Esophagus squamous epithelium (tissue), 5 donors: ENCODE results near the gene CAPZB. TPM values are rescaled to one million over a fixed set of nuclear protein-coding genes. Genes with fewer than 3 reads are reported as not detected.
A peak's percentile ranks its signal among the peaks of the same experiment; 100 is the strongest.

Source experiments
- DNase-seq: peaks from one replicate; lab custom pipeline; 2025; lab: John Stamatoyannopoulos, UW
- H3K27ac ChIP-seq, 4 donors: fragments of 200-600 bp; sonication (generic); one replicate each; pipeline ENCODE4 v1.5.1; 2016 to 2019; ENCODE audit warnings: mild to moderate bottlenecking in 1 of 4
- H3K27me3 ChIP-seq, 4 donors: fragments of 200-600 bp; sonication (generic); 1 replicate in 3 of 4; 2 replicates in 1 of 4; pipeline versions ENCODE4 v1.5.1 to v1.6.0; 2017 to 2021; ENCODE audit warnings: antibody characterized with exemption in 1 of 4
- H3K36me3 ChIP-seq, 3 donors: fragments of 200-600 bp; sonication (generic); one replicate each; pipeline ENCODE4 v1.5.1; 2016 to 2019
- H3K4me1 ChIP-seq, 3 donors: fragments of 200-600 bp; sonication (generic); one replicate each; pipeline ENCODE4 v1.5.1; 2017 to 2019
- H3K4me3 ChIP-seq, 4 donors: fragments of 200-600 bp; sonication (generic); 1 replicate in 3 of 4; 2 replicates in 1 of 4; pipeline ENCODE4 v1.5.1; 2016 to 2019; ENCODE audit warnings: mild to moderate bottlenecking in 2 of 4, moderate library complexity in 1 of 4
- H3K9me3 ChIP-seq, 3 donors: fragments of 200-600 bp; sonication (generic); one replicate each; pipeline ENCODE4 v1.5.1; 2016 to 2019
- POLR2A ChIP-seq, 4 donors: fragments of 450-650 bp; IDR thresholded peaks; one replicate each; pipeline ENCODE4 v1.6.1; 2017; ENCODE audit warnings: antibody characterized with exemption in 4 of 4, mild to moderate bottlenecking in 4 of 4, moderate library complexity in 3 of 4
- WGBS, 2 donors: methylation state at CpG; one replicate each; pipeline ENCODE4 v1.1.5; 2018; 5-methylcytosine and 5-hydroxymethylcytosine counted together
- intact Hi-C: fragments of 100-400 bp; cut with DNase I; formaldehyde crosslinking; loops from one replicate; pipeline ENCODE4 v1.15.0; 2022
- total RNA-seq, 4 donors: library from RNA; depleted of rRNA; stranded (reverse); fragments of >200 nt; gene quantifications; one replicate each; pipeline ENCODE4 v1.1.0, GENCODE V29; 2016
- TF ChIP-seq, protein P1 (sequence below), 6 experiments: fragments of 450-650 bp in 4 of 6; fragments of 200-600 bp in 2 of 6; sonication (generic) in 2 of 6; IDR thresholded peaks; one replicate each; pipeline ENCODE4 v1.5.1; 2016 to 2019; ENCODE audit warnings: antibody characterized with exemption in 6 of 6, mild to moderate bottlenecking in 4 of 6, moderate library complexity in 4 of 6
- donor health status: DM: yes; HTN: yes; CAD: no.

The CAPZB gene
- total RNA-seq, 4 donors from 2014 or later, result 89.4 to 146 (median 126) TPM

DNA sequence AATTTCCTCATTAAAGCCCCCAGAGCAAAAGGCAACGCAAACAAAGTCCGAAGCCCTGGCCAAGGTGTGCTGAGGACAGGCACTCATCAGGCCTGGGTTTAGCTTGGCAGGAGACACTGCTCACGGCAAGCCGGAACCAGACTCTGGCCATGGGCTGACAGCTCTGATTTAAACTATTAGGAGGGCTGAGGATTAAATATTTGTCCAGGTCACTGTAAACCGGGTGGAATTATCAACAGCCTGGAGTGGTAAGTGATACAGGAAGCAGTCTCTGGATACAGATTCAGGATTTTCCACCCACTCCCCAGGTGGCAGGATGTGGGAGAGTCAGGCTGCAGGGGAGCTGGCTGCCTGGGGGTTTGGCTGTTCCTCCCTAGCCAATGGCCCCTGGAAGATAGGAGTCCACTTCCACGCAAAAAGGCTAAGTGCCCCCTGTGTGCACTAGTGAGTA lies 130.8 kb downstream of the CAPZB start:
- no peak for DNase-seq
- intact Hi-C loops, result no loop called here
- WGBS, 2 donors, result 21 to 62% methylated on average over 4 of the region's 6 CpGs
- Histone ChIP-seq H3K4me3 (no peak overlapping the region), H3K9me3 (no peaks in the 10 kb centered on the region), H3K4me1 (peaks cover 26 to 92% (median 49%) of the 10 kb centered on the region in 3 donors), H3K27ac (peak overlapping the region in 3 of 4 donors; percentile 32 to 82 (median 70)), H3K27me3 (no peaks in the 10 kb centered on the region), H3K36me3 (peaks cover 23 to 84% (median 34%) of the 10 kb centered on the region in 3 donors)
- no peak for TF ChIP-seq POLR2A (IDR thresholded peaks at IDR 0.05)
- TF ChIP-seq, protein P1, sequence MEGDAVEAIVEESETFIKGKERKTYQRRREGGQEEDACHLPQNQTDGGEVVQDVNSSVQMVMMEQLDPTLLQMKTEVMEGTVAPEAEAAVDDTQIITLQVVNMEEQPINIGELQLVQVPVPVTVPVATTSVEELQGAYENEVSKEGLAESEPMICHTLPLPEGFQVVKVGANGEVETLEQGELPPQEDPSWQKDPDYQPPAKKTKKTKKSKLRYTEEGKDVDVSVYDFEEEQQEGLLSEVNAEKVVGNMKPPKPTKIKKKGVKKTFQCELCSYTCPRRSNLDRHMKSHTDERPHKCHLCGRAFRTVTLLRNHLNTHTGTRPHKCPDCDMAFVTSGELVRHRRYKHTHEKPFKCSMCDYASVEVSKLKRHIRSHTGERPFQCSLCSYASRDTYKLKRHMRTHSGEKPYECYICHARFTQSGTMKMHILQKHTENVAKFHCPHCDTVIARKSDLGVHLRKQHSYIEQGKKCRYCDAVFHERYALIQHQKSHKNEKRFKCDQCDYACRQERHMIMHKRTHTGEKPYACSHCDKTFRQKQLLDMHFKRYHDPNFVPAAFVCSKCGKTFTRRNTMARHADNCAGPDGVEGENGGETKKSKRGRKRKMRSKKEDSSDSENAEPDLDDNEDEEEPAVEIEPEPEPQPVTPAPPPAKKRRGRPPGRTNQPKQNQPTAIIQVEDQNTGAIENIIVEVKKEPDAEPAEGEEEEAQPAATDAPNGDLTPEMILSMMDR (IDR thresholded peaks at IDR 0.05), result no peak

DNA sequence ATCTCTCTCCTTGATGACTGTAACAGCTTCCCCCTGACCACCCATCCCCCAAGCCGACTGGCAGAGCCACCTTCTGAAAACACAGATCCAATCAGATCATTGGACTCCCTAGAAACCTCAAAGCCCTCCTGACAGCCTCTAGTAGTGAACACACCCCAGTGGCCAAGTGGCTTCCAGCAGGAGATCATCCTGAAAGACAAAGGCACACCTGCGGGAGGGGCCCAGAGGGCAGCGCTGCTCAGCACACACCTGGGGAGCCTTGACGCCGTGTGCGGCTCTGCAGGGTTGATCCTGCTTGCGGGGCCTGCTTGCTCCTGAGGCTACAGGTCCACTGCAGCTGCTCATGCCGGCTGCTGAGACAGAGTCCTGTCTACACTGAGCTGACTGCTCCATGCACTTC lies 131.7 kb downstream of the CAPZB start:
- Histone ChIP-seq H3K27ac (peak overlapping the region; percentile 62 to 82 (median 72)), H3K9me3 (no peaks in the 10 kb centered on the region), H3K36me3 (peaks cover 25 to 90% (median 41%) of the 10 kb centered on the region in 3 donors), H3K4me1 (peaks cover 25 to 92% (median 48%) of the 10 kb centered on the region in 3 donors), H3K4me3 (no peak overlapping the region), H3K27me3 (no peaks in the 10 kb centered on the region)
- no peak for DNase-seq
- WGBS, 2 donors, result 35% methylated on average over 4 of the region's 8 CpGs; no CpG with 5 or more reads in 1 of the 2 donors
- intact Hi-C loops, result no loop called here
- no peak for TF ChIP-seq POLR2A (IDR thresholded peaks at IDR 0.05)
- TF ChIP-seq, protein P1 (IDR thresholded peaks at IDR 0.05), result peak in 1 of 6 experiments; percentile 33

DNA sequence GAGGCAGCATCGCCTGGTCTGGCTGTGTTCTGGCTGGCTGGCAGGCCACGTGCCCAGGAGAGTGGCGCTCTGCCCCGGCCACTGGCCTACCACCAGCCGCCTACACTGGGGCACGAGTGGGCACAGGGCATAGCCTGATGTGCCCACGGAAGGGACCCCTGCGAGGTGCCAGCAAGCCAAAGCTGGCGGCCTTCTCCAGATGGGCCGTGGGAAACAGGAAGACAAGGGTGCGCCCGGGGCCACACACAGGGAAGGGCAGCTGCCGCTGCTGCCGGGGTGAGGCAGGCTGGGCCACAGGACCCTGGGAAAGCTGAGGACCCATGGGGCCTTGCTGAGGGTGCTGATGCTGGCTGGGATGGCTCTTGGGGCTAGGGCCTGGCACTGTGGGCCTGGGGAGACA lies 132.5 kb downstream of the CAPZB start:
- H3K4me1 ChIP-seq, result peaks cover 28 to 92% (median 52%) of the 10 kb centered on the region in 3 donors
- 32 to 60% methylated on average over 2 to 12 of the region's 14 CpGs for WGBS, 2 donors
- H3K36me3 ChIP-seq, result peaks cover 25 to 98% (median 41%) of the 10 kb centered on the region in 3 donors
- H3K4me3 ChIP-seq, result no peak overlapping the region
- TF ChIP-seq, protein P1 (IDR thresholded peaks at IDR 0.05), result no peak
- no peak for TF ChIP-seq POLR2A (IDR thresholded peaks at IDR 0.05)
- DNase-seq, result no peak
- intact Hi-C loops, result no loop called here
- H3K27ac ChIP-seq, result peak overlapping the region; percentile 62 to 82 (median 72)
- no peaks in the 10 kb centered on the region for H3K27me3 ChIP-seq
- no peaks in the 10 kb centered on the region for H3K9me3 ChIP-seq

DNA sequence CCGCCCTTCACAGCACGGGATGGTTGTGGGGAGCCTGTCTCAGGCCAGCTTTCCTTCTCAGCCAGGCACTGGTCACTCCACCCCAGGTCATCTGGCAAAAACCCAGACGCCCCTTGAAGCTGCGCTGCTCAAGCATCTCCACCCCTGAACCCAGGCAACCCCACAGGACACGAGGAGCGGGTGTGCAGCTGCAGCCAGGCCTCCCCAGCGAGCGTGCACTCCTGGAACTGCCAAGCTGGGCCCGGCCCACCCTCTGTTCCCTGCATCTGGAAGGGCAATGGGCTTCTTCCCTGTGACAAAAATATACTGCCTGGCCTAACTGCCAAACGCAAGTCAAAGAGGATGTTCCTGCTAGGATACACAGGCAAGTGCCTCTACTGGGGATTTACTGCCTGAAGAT lies 133.5 kb downstream of the CAPZB start:
- H3K4me1 ChIP-seq, result peaks cover 32 to 96% (median 53%) of the 10 kb centered on the region in 3 donors
- 61 to 93% methylated on average over 3 to 9 of the region's 10 CpGs for WGBS, 2 donors
- peak overlapping the region; percentile 62 to 82 (median 72) for H3K27ac ChIP-seq
- intact Hi-C loops, result no loop called here
- TF ChIP-seq POLR2A (IDR thresholded peaks at IDR 0.05), result no peak
- TF ChIP-seq, protein P1 (IDR thresholded peaks at IDR 0.05), result no peak
- no peaks in the 10 kb centered on the region for H3K27me3 ChIP-seq
- no peaks in the 10 kb centered on the region for H3K9me3 ChIP-seq
- peaks cover 18 to 91% (median 37%) of the 10 kb centered on the region in 3 donors for H3K36me3 ChIP-seq
- no peak for DNase-seq
- H3K4me3 ChIP-seq, result no peak overlapping the region

DNA sequence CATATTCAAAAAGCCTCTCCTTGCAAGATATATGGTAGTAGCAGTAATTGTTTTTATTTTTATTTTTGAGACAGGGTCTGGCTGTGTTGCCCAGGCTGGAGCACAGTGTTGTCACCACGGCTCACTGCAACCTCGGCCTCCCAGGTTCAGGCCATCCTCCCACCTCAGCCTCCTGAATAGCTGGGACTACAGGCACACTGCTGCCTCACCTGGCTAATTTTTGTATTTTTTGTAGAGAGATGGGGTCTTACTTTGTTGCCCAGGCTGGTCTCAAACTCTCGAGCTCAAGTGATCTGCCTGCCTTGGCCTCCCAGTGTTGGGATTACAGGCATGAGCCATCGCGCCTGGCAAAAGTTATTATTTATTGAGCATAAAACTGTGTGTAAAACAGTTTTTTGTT lies 134.8 kb downstream of the CAPZB start:
- WGBS, 2 donors, result 89 to 95% methylated on average over 5 of the region's 5 CpGs
- no peaks in the 10 kb centered on the region for H3K9me3 ChIP-seq
- no peak overlapping the region for H3K4me3 ChIP-seq
- TF ChIP-seq POLR2A (IDR thresholded peaks at IDR 0.05), result no peak
- TF ChIP-seq, protein P1 (IDR thresholded peaks at IDR 0.05), result no peak
- DNase-seq, result no peak
- H3K36me3 ChIP-seq, result peaks cover 5 to 80% (median 27%) of the 10 kb centered on the region in 3 donors
- H3K27ac ChIP-seq, result peak overlapping the region in 2 of 4 donors; percentile 71
- intact Hi-C loops, result no loop called here
- peaks cover 32 to 91% (median 53%) of the 10 kb centered on the region in 3 donors for H3K4me1 ChIP-seq
- H3K27me3 ChIP-seq, result no peaks in the 10 kb centered on the region
